Endometrial microvascular endothelial cells (primary cell): ENCODE measurements around the gene CCDC152. TPM values are rescaled to one million over a fixed set of nuclear protein-coding genes. Genes with fewer than 3 reads are reported as not detected.
"Not testable (repeated sequence)": the region's sequence is repeated elsewhere in the genome, so short reads cannot be mapped to it uniquely, and the experiment has no call there.

ENCODE experiments used
- in situ Hi-C: cut with HindIII; loops from 2 replicates; pipeline ENCODE4 v1.10.0; 2017; ENCODE audit warnings: low sequenced_read_pairs, low pct_unique_long_range_greater_than_20kb; ENCODE audit errors: inconsistent ontology term
- total RNA-seq: library from RNA; depleted of rRNA; stranded (reverse); fragments of >200 nt; gene quantifications from one replicate; pipeline ENCODE4 v1.2.3, GENCODE V29; 2015; ENCODE audit errors: inconsistent ontology term

CCDC152 gene
- total RNA-seq, 1 donor from 2014 or later: under 0.01 TPM

- in situ Hi-C loops: no loop called here
These were observed 51.3 kb downstream of the CCDC152 start for GRCh38 chr5:42807722-42808447.

- in situ Hi-C loops: no loop called here
These were observed 52.4 kb downstream of the CCDC152 start for GRCh38 chr5:42808888-42809611.

- in situ Hi-C loops: no loop called here
These were observed 54.4 kb downstream of the CCDC152 start for GRCh38 chr5:42810834-42811590.

- in situ Hi-C loops: no loop called here
These were observed 55.2 kb downstream of the CCDC152 start, which contains the start of gene SELENOP for GRCh38 chr5:42811591-42812446. Gene SELENOP (minus strand): TSS chr5:42811892. CDS start chr5:42808353, 3,539 bp downstream.

- in situ Hi-C loops: no loop called here
These were observed 56.0 kb downstream of the CCDC152 start for GRCh38 chr5:42812620-42813019.

GRCh38 chr5:42813533-42813932 is 56.9 kb downstream of the CCDC152 start:
- in situ Hi-C loops: no loop called here

- in situ Hi-C loops: not testable (repeated sequence)
These were observed 59.9 kb downstream of the CCDC152 start for GRCh38 chr5:42816546-42816945.

GRCh38 chr5:42819745-42820144 is 63.1 kb downstream of the CCDC152 start:
- in situ Hi-C loops: no loop called here

GRCh38 chr5:42822548-42822947 is 65.9 kb downstream of the CCDC152 start:
- in situ Hi-C loops: no loop called here

- in situ Hi-C loops: no loop called here
These were observed 67.8 kb downstream of the CCDC152 start for GRCh38 chr5:42824347-42824976.

GRCh38 chr5:42825422-42826148 is 69.0 kb downstream of the CCDC152 start:
- in situ Hi-C loops: no loop called here

GRCh38 chr5:42826757-42827515 is 70.3 kb downstream of the CCDC152 start:
- in situ Hi-C loops: no loop called here

GRCh38 chr5:42828671-42829070 is 72.1 kb downstream of the CCDC152 start:
- in situ Hi-C loops: no loop called here

GRCh38 chr5:42830924-42831323 is 74.3 kb downstream of the CCDC152 start:
- in situ Hi-C loops: no loop called here

GRCh38 chr5:42832060-42832459 is 75.4 kb downstream of the CCDC152 start:
- in situ Hi-C loops: no loop called here

GRCh38 chr5:42836070-42836769 is 79.6 kb downstream of the CCDC152 start:
- in situ Hi-C loops: no loop called here
